Measurements from ENCODE around the gene FARP1. TPM values are rescaled to one million over a fixed set of nuclear protein-coding genes. Genes with fewer than 3 reads are reported as not detected.
"Not testable (repeated sequence)": the region's sequence is repeated elsewhere in the genome, so short reads cannot be mapped to it uniquely, and the experiment has no call there.

The FARP1 gene
- total RNA-seq, 4 donors from 2014 or later = 11.0 to 27.2 (median 13.6) TPM

DNA sequence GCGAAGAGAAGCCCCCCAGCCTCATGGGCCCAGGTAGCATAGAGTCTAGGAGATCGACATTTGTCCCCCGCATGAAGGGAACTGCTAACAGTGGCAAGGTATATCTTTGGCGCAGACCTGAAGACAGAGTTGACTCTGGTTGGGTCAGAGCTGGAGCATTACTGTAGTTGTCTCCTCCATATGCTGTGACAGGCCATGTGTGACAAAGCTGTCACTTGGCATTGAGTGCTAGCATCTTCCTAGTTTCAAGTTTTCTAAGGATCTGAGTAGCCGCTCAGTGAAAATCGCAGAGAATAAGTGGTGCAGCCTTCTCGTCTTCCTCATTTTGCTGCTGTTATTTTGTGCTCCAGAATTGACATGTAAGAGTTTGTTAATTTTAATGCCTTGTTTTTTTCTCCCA lies 223.5 kb downstream of the FARP1 start:
- TF ChIP-seq POLR2A (IDR thresholded peaks at IDR 0.05) = no peak
- TF ChIP-seq EP300 (IDR thresholded peaks at IDR 0.05) = no peak
- TF ChIP-seq POLR2AphosphoS5 (IDR thresholded peaks at IDR 0.05) = no peak
- no peak for TF ChIP-seq CTCF (IDR thresholded peaks at IDR 0.05)
- no peaks in the 10 kb centered on the region for H3K9me3 ChIP-seq
- no peaks in the 10 kb centered on the region for H3K27me3 ChIP-seq
- no peak overlapping the region for H3K27ac ChIP-seq
- H3K36me3 ChIP-seq = no peaks in the 10 kb centered on the region
- peaks cover 3% of the 10 kb centered on the region for H3K4me1 ChIP-seq
- no peak overlapping the region for H3K4me3 ChIP-seq
- no peak for DNase-seq (ENCODE audit: low spot score in 2 of 2)
- WGBS = 93% methylated on average over 7 of the region's 7 CpGs

DNA sequence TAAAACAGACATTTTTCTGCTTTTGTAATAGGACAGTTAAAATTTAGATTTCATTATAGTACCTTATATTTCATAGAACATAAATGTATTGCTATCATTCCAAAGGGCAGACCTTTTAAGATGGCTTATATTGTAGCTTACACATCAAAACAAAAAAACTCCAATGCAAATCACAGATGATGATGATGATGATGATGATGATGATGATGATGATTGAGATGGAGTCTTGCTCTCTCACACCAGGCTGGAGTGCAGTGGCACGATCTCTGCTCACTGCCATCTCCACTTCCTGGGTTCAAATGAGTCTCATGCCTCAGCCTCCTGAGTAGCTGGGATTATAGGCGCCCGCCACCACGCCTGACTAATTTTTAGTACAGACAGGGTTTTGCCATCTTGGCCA lies 224.1 kb downstream of the FARP1 start:
- TF ChIP-seq CTCF (IDR thresholded peaks at IDR 0.05) (no peak), POLR2AphosphoS5 (IDR thresholded peaks at IDR 0.05) (no peak), POLR2A (IDR thresholded peaks at IDR 0.05) (no peak)

GRCh38 chr13:98368019-98368418 lies 225.1 kb downstream of the FARP1 start:
- Histone ChIP-seq H3K4me1 (peaks cover 4% of the 10 kb centered on the region), H3K4me3 (no peak overlapping the region), H3K27me3 (no peaks in the 10 kb centered on the region), H3K36me3 (no peaks in the 10 kb centered on the region), H3K27ac (no peak overlapping the region), H3K9me3 (no peaks in the 10 kb centered on the region)
- no peak for DNase-seq (ENCODE audit: low spot score in 2 of 2)
- WGBS = 70% methylated on average over 2 of the region's 2 CpGs
- TF ChIP-seq POLR2AphosphoS5 (IDR thresholded peaks at IDR 0.05) (no peak), CTCF (IDR thresholded peaks at IDR 0.05) (no peak), POLR2A (IDR thresholded peaks at IDR 0.05) (no peak), EP300 (IDR thresholded peaks at IDR 0.05) (no peak)

More for the DNA sequence above, 224.1 kb downstream of the FARP1 start:
- Histone ChIP-seq H3K27me3 (no peaks in the 10 kb centered on the region), H3K4me1 (peaks cover 4% of the 10 kb centered on the region), H3K4me3 (no peak overlapping the region), H3K36me3 (no peaks in the 10 kb centered on the region), H3K27ac (no peak overlapping the region), H3K9me3 (no peaks in the 10 kb centered on the region)
- DNase-seq (ENCODE audit: low spot score in 2 of 2) = no peak
- 94% methylated on average over 4 of the region's 4 CpGs for WGBS

DNA sequence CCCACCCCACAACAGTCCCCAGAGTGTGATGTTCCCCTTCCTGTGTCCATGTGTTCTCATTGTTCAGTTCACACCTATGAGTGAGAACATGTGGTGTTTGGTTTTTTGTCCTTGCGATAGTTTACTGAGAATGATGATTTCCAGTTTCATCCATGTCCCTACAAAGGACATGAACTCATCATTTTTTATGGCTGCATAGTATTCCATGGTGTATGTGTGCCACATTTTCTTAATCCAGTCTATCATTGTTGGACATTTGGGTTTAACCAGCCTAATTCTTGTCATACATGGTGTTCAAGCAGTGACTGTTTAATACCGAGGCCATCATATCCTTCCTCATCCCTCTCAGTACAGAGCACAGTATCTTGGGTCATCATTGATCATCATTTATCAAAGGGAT lies 226.6 kb downstream of the FARP1 start:
- H3K27ac ChIP-seq = not testable (repeated sequence)

GRCh38 chr13:98370261-98370660 lies 227.4 kb downstream of the FARP1 start:
- no peak for DNase-seq (ENCODE audit: low spot score in 2 of 2)
- WGBS = 94% methylated on average over 4 of the region's 4 CpGs
- Histone ChIP-seq H3K27me3 (no peaks in the 10 kb centered on the region), H3K4me1 (peaks cover 4% of the 10 kb centered on the region), H3K9me3 (no peaks in the 10 kb centered on the region), H3K27ac (no peak overlapping the region), H3K36me3 (no peaks in the 10 kb centered on the region), H3K4me3 (no peak overlapping the region)
- no peak for TF ChIP-seq POLR2A (IDR thresholded peaks at IDR 0.05)
- TF ChIP-seq EP300 (IDR thresholded peaks at IDR 0.05) = no peak
- no peak for TF ChIP-seq POLR2AphosphoS5 (IDR thresholded peaks at IDR 0.05)
- no peak for TF ChIP-seq CTCF (IDR thresholded peaks at IDR 0.05)

More for the DNA sequence above, 226.6 kb downstream of the FARP1 start:
- not testable (repeated sequence) for H3K4me3 ChIP-seq; H3K27me3 ChIP-seq; H3K36me3 ChIP-seq; H3K4me1 ChIP-seq; H3K9me3 ChIP-seq; DNase-seq (ENCODE audit: low spot score in 2 of 2)
- WGBS = 100% methylated on average over 2 of the region's 2 CpGs

GRCh38 chr13:98370806-98371515 lies 228.1 kb downstream of the FARP1 start:
- H3K36me3 ChIP-seq = no peaks in the 10 kb centered on the region
- H3K27ac ChIP-seq = no peak overlapping the region
- peaks cover 4% of the 10 kb centered on the region for H3K4me1 ChIP-seq
- 57% methylated on average over 16 of the region's 16 CpGs for WGBS
- TF ChIP-seq CTCF (IDR thresholded peaks at IDR 0.05) (no peak), POLR2AphosphoS5 (IDR thresholded peaks at IDR 0.05) (no peak), POLR2A (IDR thresholded peaks at IDR 0.05) (no peak), EP300 (IDR thresholded peaks at IDR 0.05) (no peak)
- H3K27me3 ChIP-seq = no peaks in the 10 kb centered on the region
- H3K4me3 ChIP-seq = no peak overlapping the region
- no peaks in the 10 kb centered on the region for H3K9me3 ChIP-seq
- DNase-seq (ENCODE audit: low spot score in 2 of 2) = no peak

Measured in suprapubic skin (tissue), 4 donors.